H1 (cell line): ENCODE measurements around the gene ENTR1.

Source experiments
- BRCA1 ChIP-seq: IDR thresholded peaks from 2 replicates; pipeline ENCODE4 v1.6.1; 2012; ENCODE audit warnings: low read depth, low read length, improper control_type of control experiment
- CHD2 ChIP-seq: IDR thresholded peaks from 2 replicates; pipeline ENCODE4 v1.6.1; 2012; ENCODE audit warnings: low read length, improper control_type of control experiment
- CTCF ChIP-seq, 3 experiments: IDR thresholded peaks; 1 replicate in 2 of 3; 2 replicates in 1 of 3; pipeline versions ENCODE4 v1.5.1 to v1.6.1; 2011; ENCODE audit warnings: low read length in 3 of 3, mild to moderate bottlenecking in 3 of 3, inconsistent platforms in 2 of 3, low read depth in 1 of 3, moderate library complexity in 1 of 3; ENCODE audit not compliant: insufficient read depth in 1 of 3; ENCODE audit errors: control extremely low read depth in 1 of 3
- EZH2 ChIP-seq: fragments of 200-600 bp; sonication (generic); IDR thresholded peaks from 2 replicates; pipeline ENCODE4 v1.7.1; 2012; ENCODE audit warnings: low read depth, mild to moderate bottlenecking, moderate library complexity, low read length, inconsistent platforms; ENCODE audit not compliant: severe bottlenecking
- GABPA ChIP-seq: IDR thresholded peaks from 2 replicates; pipeline ENCODE4 v1.6.1; 2011; ENCODE audit warnings: mild to moderate bottlenecking, low read length, moderate library complexity, borderline replicate concordance; ENCODE audit not compliant: insufficient read depth
- POLR2A ChIP-seq, 2 experiments: IDR thresholded peaks; 1 replicate in 1 of 2; 2 replicates in 1 of 2; pipeline ENCODE4 v1.6.1; 2011; ENCODE audit warnings: low read depth in 2 of 2, low read length in 2 of 2, mild to moderate bottlenecking in 2 of 2; ENCODE audit errors: control extremely low read depth in 1 of 2
- POLR2AphosphoS5 ChIP-seq: IDR thresholded peaks from 2 replicates; pipeline ENCODE4 v1.6.1; 2011; ENCODE audit warnings: low read depth, low read length
- SRF ChIP-seq: IDR thresholded peaks from 2 replicates; pipeline ENCODE4 v1.6.1; 2011; ENCODE audit warnings: mild to moderate bottlenecking, low read depth, low read length, moderate library complexity

- no peak for TF ChIP-seq CHD2
- no peak for TF ChIP-seq POLR2A (IDR thresholded peaks at IDR 0.05; ENCODE audit: control extremely low read depth in 1 of 2, low read depth in 2 of 2, low read length in 2 of 2)
- TF ChIP-seq BRCA1, result no peak
- no peak for TF ChIP-seq CTCF (IDR thresholded peaks at IDR 0.05; ENCODE audit: control extremely low read depth in 1 of 3, insufficient read depth in 1 of 3, low read depth in 1 of 3, low read length in 3 of 3)
- TF ChIP-seq SRF, result no peak
- TF ChIP-seq EZH2, result no peak
- no peak for TF ChIP-seq GABPA
- TF ChIP-seq POLR2AphosphoS5, result no peak
Observed at GRCh38 chr9:136391737-136392537, 18.5 kb downstream of the ENTR1 start.
